GM23338 (cell line): Measurements from ENCODE around the gene ASB16. TPM values are rescaled to one million over a fixed set of nuclear protein-coding genes. Genes with fewer than 3 reads are reported as not detected.

ENCODE experiments used
- ATAC-seq: fragments of 200-7000 bp; cut with Tn5 transposase; 3 replicates; pipeline ENCODE4 v1.9.1; 2020
- DNase-seq: peaks from one replicate; pipeline ENCODE4 v3.0.0-alpha.2; 2015; ENCODE audit warnings: low spot score
- H2AFZ ChIP-seq: fragments of 200-600 bp; sonication (generic); 2 replicates; pipeline ENCODE4 v1.8.0; 2016; ENCODE audit warnings: antibody characterized with exemption, mild to moderate bottlenecking, moderate library complexity
- H3F3A ChIP-seq: fragments of 200-600 bp; sonication (generic); replicated peaks from 2 replicates; pipeline ENCODE4 v1.8.0; 2017; ENCODE audit warnings: antibody characterized with exemption, mixed run types, low read depth
- H3K27ac ChIP-seq: fragments of 200-600 bp; sonication (generic); 2 replicates; pipeline ENCODE4 v1.6.1; 2016; ENCODE audit warnings: low read depth
- H3K27me3 ChIP-seq: fragments of 200-600 bp; sonication (generic); 2 replicates; pipeline ENCODE4 v1.8.0; 2016; ENCODE audit warnings: mild to moderate bottlenecking, mixed run types, moderate library complexity; ENCODE audit not compliant: insufficient read depth
- H3K36me3 ChIP-seq: fragments of 200-600 bp; sonication (generic); 2 replicates; pipeline ENCODE4 v1.8.0; 2016; ENCODE audit warnings: mild to moderate bottlenecking; ENCODE audit not compliant: insufficient read depth
- H3K4me1 ChIP-seq: fragments of 200-600 bp; sonication (generic); 2 replicates; pipeline ENCODE4 v1.8.0; 2016; ENCODE audit warnings: mild to moderate bottlenecking, moderate library complexity; ENCODE audit not compliant: insufficient read depth
- H3K4me2 ChIP-seq: fragments of 200-600 bp; sonication (generic); 2 replicates; pipeline ENCODE4 v1.7.1; 2017; ENCODE audit warnings: mixed run types
- H3K4me3 ChIP-seq: fragments of 200-600 bp; sonication (generic); 2 replicates; pipeline ENCODE4 v1.6.1; 2016; ENCODE audit warnings: mixed run types
- H3K79me2 ChIP-seq: fragments of 200-600 bp; sonication (generic); replicated peaks from 2 replicates; pipeline ENCODE4 v1.8.0; 2017; ENCODE audit warnings: mild to moderate bottlenecking; ENCODE audit not compliant: insufficient read depth
- H3K9me2 ChIP-seq: fragments of 200-600 bp; sonication (generic); 2 replicates; pipeline ENCODE4 v1.8.0; 2017; ENCODE audit not compliant: insufficient read depth
- H4K20me1 ChIP-seq: fragments of 200-600 bp; sonication (generic); replicated peaks from 2 replicates; pipeline ENCODE4 v1.8.0; 2017; ENCODE audit warnings: mild to moderate bottlenecking; ENCODE audit not compliant: insufficient read depth
- H3K27ac Mint-ChIP-seq: 2 replicates; pipeline ENCODE4 v1.8.0; 2020; ENCODE audit warnings: inconsistent platforms, mild to moderate bottlenecking, moderate library complexity, mixed read lengths
- H3K27me3 Mint-ChIP-seq: 3 replicates; pipeline ENCODE4 v1.8.0; 2022; ENCODE audit warnings: low read depth, mild to moderate bottlenecking, moderate library complexity, mixed read lengths, inconsistent platforms; ENCODE audit not compliant: insufficient read depth, poor library complexity
- H3K36me3 Mint-ChIP-seq: 3 replicates; pipeline ENCODE4 v1.8.0; 2021; ENCODE audit warnings: low read depth, mild to moderate bottlenecking, inconsistent platforms, moderate library complexity, mixed read lengths
- H3K4me1 Mint-ChIP-seq: 3 replicates; pipeline ENCODE4 v1.8.0; 2020; ENCODE audit warnings: mild to moderate bottlenecking, inconsistent platforms, mixed read lengths
- H3K4me3 Mint-ChIP-seq: 3 replicates; pipeline ENCODE4 v1.8.0; 2021; ENCODE audit warnings: moderate library complexity, mild to moderate bottlenecking, inconsistent platforms, mixed read lengths
- H3K9me3 Mint-ChIP-seq: 3 replicates; pipeline ENCODE4 v1.8.0; 2020; ENCODE audit warnings: moderate library complexity, mild to moderate bottlenecking, inconsistent platforms, mixed read lengths
- CREB1 ChIP-seq: fragments of 250-450 bp; sonication (Bioruptor Pico); IDR thresholded peaks from 2 replicates; pipeline ENCODE4 v1.5.0; 2020; ENCODE audit warnings: low read depth, mild to moderate bottlenecking, moderate library complexity
- EZH2 ChIP-seq: fragments of 200-600 bp; sonication (generic); IDR thresholded peaks from one replicate; pipeline ENCODE4 v1.8.0; 2017; ENCODE audit warnings: antibody characterized with exemption, mild to moderate bottlenecking, low read depth; ENCODE audit not compliant: unreplicated experiment
- NANOG ChIP-seq: IDR thresholded peaks from 2 replicates; pipeline ENCODE4 v1.6.1; 2016; ENCODE audit warnings: antibody characterized with exemption, borderline replicate concordance
- POLR2AphosphoS5 ChIP-seq: IDR thresholded peaks from 2 replicates; pipeline ENCODE4 v1.6.1; 2016; ENCODE audit warnings: antibody characterized with exemption, low read depth
- STAT1 ChIP-seq: IDR thresholded peaks from one replicate; pipeline ENCODE4 v1.6.1; 2016; ENCODE audit warnings: antibody characterized with exemption; ENCODE audit not compliant: unreplicated experiment
- ZNF114 ChIP-seq: fragments of 250-450 bp; sonication (Bioruptor Pico); IDR thresholded peaks from 2 replicates; pipeline ENCODE4 v1.5.0; 2020; ENCODE audit warnings: mild to moderate bottlenecking, moderate library complexity
- polyA plus RNA-seq: library from polyadenylated mRNA; unstranded; fragments of >200 nt; fragmentation: Nextera tagmentation; extraction: Ambion mirVana; gene quantifications from 2 replicates; pipeline ENCODE4 v1.2.1, GENCODE V29; 2016
- total RNA-seq: library from RNA; depleted of rRNA; stranded (reverse); fragments of >200 nt; shearing (Covaris generic); gene quantifications from 2 replicates; pipeline ENCODE4 v1.2.3, GENCODE V29; 2014
- TF ChIP-seq, protein P1 (sequence below): IDR thresholded peaks from one replicate; pipeline ENCODE4 v1.6.1; 2018; ENCODE audit warnings: antibody characterized with exemption; ENCODE audit not compliant: unreplicated experiment

ASB16 gene
- total and polyA plus RNA-seq, 2 experiments from 2014 or later, result 0.47 TPM; not detected in 1

DNA sequence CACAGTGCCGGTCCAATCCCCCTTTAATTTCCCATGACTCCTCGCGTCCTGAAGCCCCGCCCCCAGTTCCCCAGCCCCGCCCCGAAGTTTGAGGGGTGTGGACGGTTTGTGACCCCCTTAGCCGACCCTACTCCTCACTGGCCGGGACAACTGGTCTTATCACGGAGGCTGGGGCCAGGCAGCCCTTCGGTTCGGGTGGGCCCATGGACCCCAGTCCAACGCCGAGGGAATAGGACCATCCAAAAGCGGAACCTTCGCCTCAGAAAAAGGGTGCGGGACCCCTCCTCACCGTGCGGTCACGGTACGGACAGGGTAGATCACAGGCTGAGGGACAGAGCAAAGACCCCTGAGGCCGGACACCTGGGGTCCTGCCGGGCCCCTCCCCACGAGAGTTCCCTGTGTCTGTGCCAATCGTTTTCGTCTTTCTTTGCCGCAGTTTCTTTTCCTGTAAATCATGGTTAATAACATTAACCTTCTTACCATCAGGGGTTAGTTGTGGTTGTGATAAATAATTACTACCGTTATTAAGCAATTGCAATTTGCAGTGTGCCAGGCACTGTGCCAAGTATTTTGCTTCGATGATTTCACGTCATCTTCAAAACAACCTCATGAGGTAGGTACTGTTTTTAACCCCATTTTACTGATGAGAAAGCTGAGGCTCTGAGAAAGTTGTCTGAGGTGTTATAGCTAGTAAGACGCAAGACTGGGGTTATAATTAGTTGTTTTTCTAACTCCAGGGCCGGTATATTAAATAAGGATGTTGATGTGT, 16.8 kb downstream of the ASB16 start:
- H3F3A ChIP-seq, result peaks cover 27% of the 10 kb centered on the region
- no peaks in the 10 kb centered on the region; the same call in 1 of the 2 replicates for H3K36me3 ChIP-seq
- Mint-ChIP-seq H3K4me1 (peaks cover 26% of the 10 kb centered on the region), H3K4me3 (peak overlapping the region; percentile 98), H3K27me3 (peaks cover 11% of the 10 kb centered on the region), H3K27ac (peak overlapping the region; percentile 99), H3K9me3 (no peaks in the 10 kb centered on the region), H3K36me3 (peaks cover 31% of the 10 kb centered on the region; the same call in 2 of the 3 replicates)
- TF ChIP-seq EZH2 (no peak), POLR2AphosphoS5 (peak; percentile 66)
- H3K4me1 ChIP-seq, result peaks cover 27% of the 10 kb centered on the region; the same call in 1 of the 2 replicates
- H4K20me1 ChIP-seq, result peaks cover 11% of the 10 kb centered on the region
- H3K27me3 ChIP-seq, result no peaks in the 10 kb centered on the region
- ATAC-seq, result peak; percentile 65
- no peak overlapping the region for H2AFZ ChIP-seq
- no peaks in the 10 kb centered on the region for H3K9me2 ChIP-seq
- H3K4me2 ChIP-seq, result peak overlapping the region; percentile 80
- peak overlapping the region; percentile 28; the same call in 1 of the 2 replicates for H3K27ac ChIP-seq
- H3K79me2 ChIP-seq, result peaks cover 51% of the 10 kb centered on the region
- H3K4me3 ChIP-seq, result peak overlapping the region; percentile 79
- DNase-seq, result peak; percentile 74

DNA sequence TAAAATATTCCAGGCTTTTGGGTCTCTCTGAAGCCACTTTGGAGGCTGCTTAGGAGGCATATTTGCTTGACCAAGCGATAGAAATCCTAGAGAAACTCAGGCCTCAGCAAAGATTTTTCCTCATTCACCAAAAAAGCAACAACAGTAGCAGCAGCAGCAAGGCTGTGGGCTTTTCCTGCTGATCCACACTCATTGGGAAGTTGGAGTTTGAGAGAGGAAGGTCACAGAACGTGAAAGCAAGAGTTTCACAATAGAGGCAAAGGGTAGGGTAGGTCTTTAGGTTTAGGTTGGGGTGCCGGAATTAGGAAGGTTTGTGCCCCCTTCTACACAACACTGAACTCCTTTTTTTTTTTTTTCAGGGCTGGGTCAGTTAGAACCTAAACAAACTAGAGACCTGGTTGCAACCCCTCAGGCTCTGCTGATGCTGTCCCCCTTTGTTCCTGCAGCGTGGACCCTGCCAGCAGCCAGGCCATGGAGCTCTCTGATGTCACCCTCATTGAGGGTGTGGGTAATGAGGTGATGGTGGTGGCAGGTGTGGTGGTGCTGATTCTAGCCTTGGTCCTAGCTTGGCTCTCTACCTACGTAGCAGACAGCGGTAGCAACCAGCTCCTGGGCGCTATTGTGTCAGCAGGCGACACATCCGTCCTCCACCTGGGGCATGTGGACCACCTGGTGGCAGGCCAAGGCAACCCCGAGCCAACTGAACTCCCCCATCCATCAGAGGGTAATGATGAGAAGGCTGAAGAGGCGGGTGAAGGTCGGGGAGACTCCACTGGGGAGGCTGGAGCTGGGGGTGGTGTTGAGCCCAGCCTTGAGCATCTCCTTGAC, 18.3 kb downstream of the ASB16 start:
- H3K36me3 Mint-ChIP-seq, result peaks cover 32% of the 10 kb centered on the region
- H3K4me2 ChIP-seq, result no peak overlapping the region
- H3K9me2 ChIP-seq, result no peaks in the 10 kb centered on the region
- no peak for DNase-seq
- peak overlapping the region; percentile 98; the same call in 2 of the 3 replicates for H3K4me3 Mint-ChIP-seq
- no peak overlapping the region for H3K4me3 ChIP-seq
- peaks cover 30% of the 10 kb centered on the region for H3F3A ChIP-seq
- H3K4me1 Mint-ChIP-seq, result peaks cover 34% of the 10 kb centered on the region
- no peak overlapping the region for H3K27ac Mint-ChIP-seq
- peaks cover 11% of the 10 kb centered on the region for H4K20me1 ChIP-seq
- H3K79me2 ChIP-seq, result peaks cover 38% of the 10 kb centered on the region
- H2AFZ ChIP-seq, result no peak overlapping the region
- ATAC-seq, result no peak
- H3K27me3 Mint-ChIP-seq, result peaks cover 11% of the 10 kb centered on the region
- H3K9me3 Mint-ChIP-seq, result no peaks in the 10 kb centered on the region
- H3K27ac ChIP-seq, result no peak overlapping the region
- no peaks in the 10 kb centered on the region for H3K27me3 ChIP-seq
- TF ChIP-seq ZNF114 (CRISPR knock-in tag), result no peak
- TF ChIP-seq CREB1, result no peak
- no peak for TF ChIP-seq POLR2AphosphoS5
- TF ChIP-seq STAT1, result no peak
- no peak for TF ChIP-seq NANOG
- TF ChIP-seq, protein P1, sequence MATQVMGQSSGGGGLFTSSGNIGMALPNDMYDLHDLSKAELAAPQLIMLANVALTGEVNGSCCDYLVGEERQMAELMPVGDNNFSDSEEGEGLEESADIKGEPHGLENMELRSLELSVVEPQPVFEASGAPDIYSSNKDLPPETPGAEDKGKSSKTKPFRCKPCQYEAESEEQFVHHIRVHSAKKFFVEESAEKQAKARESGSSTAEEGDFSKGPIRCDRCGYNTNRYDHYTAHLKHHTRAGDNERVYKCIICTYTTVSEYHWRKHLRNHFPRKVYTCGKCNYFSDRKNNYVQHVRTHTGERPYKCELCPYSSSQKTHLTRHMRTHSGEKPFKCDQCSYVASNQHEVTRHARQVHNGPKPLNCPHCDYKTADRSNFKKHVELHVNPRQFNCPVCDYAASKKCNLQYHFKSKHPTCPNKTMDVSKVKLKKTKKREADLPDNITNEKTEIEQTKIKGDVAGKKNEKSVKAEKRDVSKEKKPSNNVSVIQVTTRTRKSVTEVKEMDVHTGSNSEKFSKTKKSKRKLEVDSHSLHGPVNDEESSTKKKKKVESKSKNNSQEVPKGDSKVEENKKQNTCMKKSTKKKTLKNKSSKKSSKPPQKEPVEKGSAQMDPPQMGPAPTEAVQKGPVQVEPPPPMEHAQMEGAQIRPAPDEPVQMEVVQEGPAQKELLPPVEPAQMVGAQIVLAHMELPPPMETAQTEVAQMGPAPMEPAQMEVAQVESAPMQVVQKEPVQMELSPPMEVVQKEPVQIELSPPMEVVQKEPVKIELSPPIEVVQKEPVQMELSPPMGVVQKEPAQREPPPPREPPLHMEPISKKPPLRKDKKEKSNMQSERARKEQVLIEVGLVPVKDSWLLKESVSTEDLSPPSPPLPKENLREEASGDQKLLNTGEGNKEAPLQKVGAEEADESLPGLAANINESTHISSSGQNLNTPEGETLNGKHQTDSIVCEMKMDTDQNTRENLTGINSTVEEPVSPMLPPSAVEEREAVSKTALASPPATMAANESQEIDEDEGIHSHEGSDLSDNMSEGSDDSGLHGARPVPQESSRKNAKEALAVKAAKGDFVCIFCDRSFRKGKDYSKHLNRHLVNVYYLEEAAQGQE, result no peak
- peaks cover 36% of the 10 kb centered on the region for H3K4me1 ChIP-seq
- H3K36me3 ChIP-seq, result no peaks in the 10 kb centered on the region; the same call in 1 of the 2 replicates
